Dermis microvascular lymphatic vessel endothelial cell (primary cell): ENCODE results near the gene ST6GALNAC3. TPM values are rescaled to one million over a fixed set of nuclear protein-coding genes. Genes with fewer than 3 reads are reported as not detected.
A peak's percentile ranks its signal among the peaks of the same experiment; 100 is the strongest.
"Not testable (repeated sequence)": the region's sequence is repeated elsewhere in the genome, so short reads cannot be mapped to it uniquely, and the experiment has no call there.

Experiments
- DNase-seq, 2 donors: peaks; one replicate each; pipeline versions ENCODE4 v3.0.0 to v3.0.0-alpha.2; 2010; ENCODE audit warnings: low read depth in 2 of 2
- total RNA-seq: library from RNA; depleted of rRNA; stranded (reverse); fragments of >200 nt; gene quantifications from 2 replicates; pipeline ENCODE4 v1.2.1, GENCODE V29; 2014

ST6GALNAC3 gene
- total RNA-seq, 1 donor from 2014 or later: 49.9 TPM

- no peak for DNase-seq
Measured at GRCh38 chr1:76625886-76626678, 551.5 kb downstream of the ST6GALNAC3 start.

DNA sequence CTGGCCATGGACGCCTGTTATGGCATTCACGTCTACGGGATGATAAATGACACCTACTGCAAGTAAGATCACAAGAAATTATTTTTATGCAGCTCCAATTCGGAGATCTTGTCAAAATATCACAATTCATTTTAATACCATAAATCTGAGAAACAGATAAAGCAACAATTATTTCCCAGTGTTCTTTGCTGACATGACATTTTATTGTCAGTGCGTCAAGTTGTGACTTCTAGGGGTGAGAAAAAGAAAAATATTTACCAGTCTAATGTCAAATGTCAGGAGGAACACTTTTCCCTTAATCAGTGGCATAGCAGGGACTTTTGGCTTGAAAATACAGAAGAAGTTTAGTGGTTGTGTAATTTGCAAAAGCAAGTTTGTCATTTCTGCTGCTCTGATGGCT lies 553.0 kb downstream of the ST6GALNAC3 start:
- no peak for DNase-seq

DNA sequence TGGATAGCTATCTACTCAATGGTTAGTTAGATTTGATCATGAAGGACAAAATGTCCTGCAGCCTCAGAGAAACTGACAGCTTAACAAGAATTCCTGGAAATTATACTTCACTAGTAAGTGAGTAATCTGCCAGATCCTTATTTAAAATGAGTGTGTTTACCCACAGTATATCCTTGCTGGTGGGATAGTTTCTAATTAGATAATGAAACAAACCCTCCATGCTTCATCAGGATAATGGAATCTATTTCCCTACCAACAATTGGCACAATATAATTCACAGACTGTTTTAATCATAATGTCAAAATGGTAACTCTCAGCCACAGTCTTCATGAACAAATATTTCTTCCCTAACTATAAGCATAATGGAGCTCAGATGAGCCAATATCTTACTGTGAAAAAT lies 553.4 kb downstream of the ST6GALNAC3 start:
- no peak for DNase-seq

GRCh38 chr1:76632136-76632535 lies 557.6 kb downstream of the ST6GALNAC3 start:
- DNase-seq: no peak

GRCh38 chr1:76635784-76636183 lies 561.2 kb downstream of the ST6GALNAC3 start:
- DNase-seq: no peak

DNA sequence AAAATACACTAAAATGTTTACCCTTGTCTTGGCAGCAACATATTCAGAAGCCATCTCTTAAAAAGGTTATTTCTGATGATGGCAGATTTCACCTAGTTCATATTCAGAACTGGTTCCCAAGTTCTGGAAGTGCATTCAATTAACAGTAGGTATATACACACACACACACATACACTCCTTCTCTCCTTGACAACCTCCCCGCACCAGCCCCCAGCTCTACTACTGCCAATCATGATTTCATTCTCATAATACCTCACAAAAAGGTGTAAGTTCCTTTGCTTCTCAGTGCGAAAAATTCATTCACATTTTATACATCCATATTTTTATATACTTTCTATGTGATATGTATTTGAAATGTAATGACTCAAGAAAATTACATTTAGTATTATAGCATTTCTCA lies 564.6 kb downstream of the ST6GALNAC3 start:
- DNase-seq: no peak

- DNase-seq: no peak
Measured at GRCh38 chr1:76640092-76640491, 565.5 kb downstream of the ST6GALNAC3 start.

- DNase-seq: no peak
Measured at GRCh38 chr1:76640723-76641122, 566.2 kb downstream of the ST6GALNAC3 start.

DNA sequence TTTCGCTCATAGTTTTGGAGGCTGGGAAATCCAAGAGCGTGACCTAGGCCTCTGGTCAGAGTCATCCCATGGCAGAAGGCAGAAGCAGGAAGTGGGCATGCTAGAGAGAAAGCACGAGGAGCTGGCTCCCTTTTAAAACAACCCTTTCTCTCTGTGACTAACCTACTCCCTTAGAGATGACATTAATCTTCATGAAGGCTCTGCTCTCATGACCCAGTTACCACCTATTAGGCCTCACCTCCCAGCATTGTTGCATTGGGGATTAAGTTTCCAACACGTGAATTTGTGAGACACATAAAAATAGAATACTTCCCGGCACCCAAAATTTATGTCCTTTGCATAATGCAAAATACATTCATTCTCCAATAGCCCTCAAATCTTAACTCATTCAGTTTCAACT lies 569.6 kb downstream of the ST6GALNAC3 start:
- no peak for DNase-seq

GRCh38 chr1:76652860-76653259 lies 578.3 kb downstream of the ST6GALNAC3 start:
- not testable (repeated sequence) for DNase-seq

DNA sequence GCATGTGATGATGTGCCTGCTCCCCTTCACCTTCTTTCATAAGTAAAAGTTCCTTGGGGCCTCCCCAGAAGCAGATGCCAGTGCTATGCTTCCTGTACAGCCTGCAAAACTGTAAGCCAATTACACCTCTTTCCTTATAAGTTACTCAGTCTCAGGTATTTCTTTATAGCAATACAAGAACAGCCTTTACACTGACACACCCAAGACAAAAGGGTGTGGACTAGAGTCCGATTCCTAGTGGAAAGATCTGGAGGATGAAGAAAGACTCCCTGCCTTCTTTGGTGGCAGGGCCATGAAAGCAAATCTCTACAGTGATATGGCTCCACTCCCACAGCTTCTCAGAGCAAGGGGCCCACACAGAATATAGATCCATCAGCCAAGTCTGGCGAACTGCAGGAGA lies 583.1 kb downstream of the ST6GALNAC3 start:
- no peak for DNase-seq

GRCh38 chr1:76659171-76659940 lies 584.8 kb downstream of the ST6GALNAC3 start:
- no peak for DNase-seq

DNA sequence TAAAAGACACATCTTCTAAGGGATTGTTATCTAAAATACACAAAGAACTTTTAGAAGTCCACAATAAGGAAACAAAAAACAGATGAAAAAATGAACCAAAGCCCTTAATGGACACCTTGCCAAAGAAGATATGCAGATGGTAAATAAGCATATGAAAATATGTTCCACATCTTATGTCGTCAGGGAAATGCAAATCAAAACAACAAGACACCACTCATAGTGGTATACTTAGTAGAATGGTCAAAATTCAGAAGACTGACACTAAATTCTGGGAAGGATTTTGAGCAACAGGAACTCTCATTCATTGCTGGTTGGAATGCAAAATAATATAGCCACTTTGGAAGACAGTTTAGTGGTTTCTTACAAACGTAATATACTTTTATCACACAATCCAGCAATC lies 587.0 kb downstream of the ST6GALNAC3 start:
- no peak for DNase-seq

GRCh38 chr1:76666499-76666898 lies 592.0 kb downstream of the ST6GALNAC3 start:
- DNase-seq: no peak

GRCh38 chr1:76668046-76668445 lies 593.5 kb downstream of the ST6GALNAC3 start:
- DNase-seq: peak in 1 of 2 donors; percentile 4

- no peak for DNase-seq
Measured at GRCh38 chr1:76669131-76669530, 594.6 kb downstream of the ST6GALNAC3 start.

- no peak for DNase-seq
Measured at GRCh38 chr1:76669624-76670315, 595.2 kb downstream of the ST6GALNAC3 start.

- no peak for DNase-seq
Measured at GRCh38 chr1:76674689-76675210, 600.2 kb downstream of the ST6GALNAC3 start.

DNA sequence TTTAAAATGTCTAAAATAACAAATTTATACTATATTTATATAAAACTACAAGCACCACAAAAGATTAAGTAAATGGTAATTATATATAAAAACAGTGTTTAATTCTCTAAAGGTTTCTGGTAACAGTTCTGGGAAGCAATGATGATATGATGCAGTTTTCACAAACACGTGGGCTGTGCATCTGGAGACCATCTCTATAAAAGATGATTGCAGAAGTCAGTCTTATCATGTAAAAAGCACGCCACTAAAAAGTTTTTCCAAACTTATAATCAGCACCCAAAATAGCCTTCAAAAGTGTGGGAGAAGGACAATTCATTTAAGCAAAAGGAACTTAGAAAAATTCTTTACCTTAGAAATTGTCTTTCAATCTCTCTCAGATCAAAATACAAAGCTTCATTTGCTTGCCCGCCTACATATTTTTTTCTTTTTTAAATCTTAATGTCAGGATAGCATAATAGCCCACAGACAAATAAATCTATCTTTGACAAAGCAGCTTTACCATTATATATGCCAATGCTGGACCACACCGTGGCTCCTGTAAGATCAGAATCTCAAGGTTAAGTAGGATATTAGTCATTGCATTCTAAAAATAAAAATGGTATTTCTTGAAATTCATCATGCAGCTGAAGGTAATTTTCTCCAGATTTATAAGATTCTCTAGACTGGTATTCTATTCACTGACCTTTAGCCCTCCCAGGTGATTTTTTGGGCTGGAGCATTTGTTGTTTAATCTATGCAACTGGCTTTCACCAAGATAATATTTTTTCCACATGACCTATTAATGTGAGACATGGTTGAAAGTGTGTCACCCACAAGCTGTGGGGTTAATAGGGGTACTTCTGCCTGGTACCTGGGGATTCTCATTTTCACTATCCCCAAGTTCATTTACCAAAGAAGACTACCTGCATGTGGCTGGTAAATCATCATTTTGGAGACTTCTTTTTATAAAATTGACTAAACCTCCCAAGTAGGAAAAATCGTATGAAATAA lies 603.2 kb downstream of the ST6GALNAC3 start:
- DNase-seq: no peak

GRCh38 chr1:76679534-76680152 lies 605.1 kb downstream of the ST6GALNAC3 start:
- DNase-seq: no peak
